ENCODE results near the gene CGRRF1. TPM values are rescaled to one million over a fixed set of nuclear protein-coding genes. Genes with fewer than 3 reads are reported as not detected.
A peak's percentile ranks its signal among the peaks of the same experiment; 100 is the strongest.

CGRRF1 gene
- total RNA-seq, 1 experiment from 2014 or later: 11.2 TPM

- peak; percentile 94 for DNase-seq (ENCODE audit: low spot score)
- peak; percentile 62 for TF ChIP-seq CTCF (conservative IDR thresholded peaks at IDR 0.05; ENCODE audit: low read depth, low read length)
- TF ChIP-seq EZH2 (IDR thresholded peaks at IDR 0.05; ENCODE audit: borderline replicate concordance, low read depth, low read length, poor library complexity, severe bottlenecking): no peak
- POLR2A ChIA-PET (ENCODE audit: low non-redundant PET): interaction anchor here (0.5 kb wide), 1 partner anchor 235 kb away, joined by 5 read pairs; no protein-coding TSS in a partner anchor
- intact Hi-C loops (cut with micrococcal nuclease; ENCODE audit: unreplicated experiment): no loop called here
- H3K9me3 ChIP-seq (ENCODE audit: low read depth, low read length, poor library complexity, severe bottlenecking): no peaks in the 10 kb centered on the region
- H3K4me1 ChIP-seq (ENCODE audit: insufficient read depth, low read length, poor library complexity, severe bottlenecking): peaks cover 36% of the 10 kb centered on the region
- no peaks in the 10 kb centered on the region for H3K27me3 ChIP-seq (replicated peaks; ENCODE audit: insufficient read depth, low read depth, low read length, poor library complexity)
- H3K36me3 ChIP-seq (ENCODE audit: insufficient read depth, low read length, poor library complexity, severe bottlenecking): peaks cover 5% of the 10 kb centered on the region
- BruUV-seq (replicated peaks): no TSS peak
- H3K27ac ChIP-seq (ENCODE audit: low read depth, low read length, poor library complexity, severe bottlenecking): peak within 1 kb of the TSS; percentile 94
- peak within 1 kb of the TSS; percentile 97 for H3K4me3 ChIP-seq (ENCODE audit: low read depth, low read length, poor library complexity, severe bottlenecking)
- CTCF ChIA-PET: no interaction called here
Observed at GRCh38 chr14:54488646-54489317, 20.9 kb upstream of the CGRRF1 start, which contains the start of gene GMFB. Gene GMFB, minus strand, starts transcription at chr14:54488980. Its CDS starts 53 bp downstream, at chr14:54488927.

- no peak for TF ChIP-seq EZH2 (IDR thresholded peaks at IDR 0.05; ENCODE audit: borderline replicate concordance, low read depth, low read length, poor library complexity, severe bottlenecking)
- TF ChIP-seq CTCF (conservative IDR thresholded peaks at IDR 0.05; ENCODE audit: low read depth, low read length): no peak
- intact Hi-C loops (cut with micrococcal nuclease; ENCODE audit: unreplicated experiment): no loop called here
- BruUV-seq (replicated peaks): no TSS peak
- no peak for DNase-seq (ENCODE audit: low spot score)
- H3K27ac ChIP-seq (ENCODE audit: low read depth, low read length, poor library complexity, severe bottlenecking): peak overlapping the region; percentile 94
- no peaks in the 10 kb centered on the region for H3K9me3 ChIP-seq (ENCODE audit: low read depth, low read length, poor library complexity, severe bottlenecking)
- ChIA-PET POLR2A (ENCODE audit: low non-redundant PET) (no interaction called here), CTCF (no interaction called here)
- H3K27me3 ChIP-seq (replicated peaks; ENCODE audit: insufficient read depth, low read depth, low read length, poor library complexity): no peaks in the 10 kb centered on the region
- H3K36me3 ChIP-seq (ENCODE audit: insufficient read depth, low read length, poor library complexity, severe bottlenecking): peaks cover 4% of the 10 kb centered on the region
- H3K4me1 ChIP-seq (ENCODE audit: insufficient read depth, low read length, poor library complexity, severe bottlenecking): peaks cover 32% of the 10 kb centered on the region
- peak overlapping the region; percentile 97 for H3K4me3 ChIP-seq (ENCODE audit: low read depth, low read length, poor library complexity, severe bottlenecking)
Observed at GRCh38 chr14:54489318-54489683, 20.4 kb upstream of the CGRRF1 start.

- H3K27ac ChIP-seq (ENCODE audit: low read depth, low read length, poor library complexity, severe bottlenecking): peak overlapping the region; percentile 94
Observed at GRCh38 chr14:54489731-54490444, 19.8 kb upstream of the CGRRF1 start.

More at GRCh38 chr14:54489731-54490444, 19.8 kb upstream of the CGRRF1 start:
- ChIA-PET CTCF (no interaction called here), POLR2A (ENCODE audit: low non-redundant PET) (no interaction called here)
- Histone ChIP-seq H3K4me3 (ENCODE audit: low read depth, low read length, poor library complexity, severe bottlenecking) (peak overlapping the region; percentile 97), H3K36me3 (ENCODE audit: insufficient read depth, low read length, poor library complexity, severe bottlenecking) (peaks cover 4% of the 10 kb centered on the region), H3K9me3 (ENCODE audit: low read depth, low read length, poor library complexity, severe bottlenecking) (no peaks in the 10 kb centered on the region), H3K4me1 (ENCODE audit: insufficient read depth, low read length, poor library complexity, severe bottlenecking) (peaks cover 32% of the 10 kb centered on the region), H3K27me3 (replicated peaks; ENCODE audit: insufficient read depth, low read depth, low read length, poor library complexity) (no peaks in the 10 kb centered on the region)
- peak; percentile 34 for DNase-seq (ENCODE audit: low spot score)
- BruUV-seq (replicated peaks): no TSS peak
- intact Hi-C loops (cut with micrococcal nuclease; ENCODE audit: unreplicated experiment): no loop called here
- TF ChIP-seq CTCF (conservative IDR thresholded peaks at IDR 0.05; ENCODE audit: low read depth, low read length) (no peak), EZH2 (IDR thresholded peaks at IDR 0.05; ENCODE audit: borderline replicate concordance, low read depth, low read length, poor library complexity, severe bottlenecking) (no peak)

Measured in A673 (cell line).